Fibroblast of peridontal ligament (primary cell): ENCODE data around the gene ACOT13.
"Not testable (repeated sequence)": the region's sequence is repeated elsewhere in the genome, so short reads cannot be mapped to it uniquely, and the experiment has no call there.

ENCODE experiments used
- DNase-seq: peaks from one replicate; pipeline ENCODE4 v3.0.0-alpha.2; 2010; ENCODE audit errors: extremely low read depth

ACOT13 gene

GRCh38 chr6:24666641-24667377 is at the start of gene ACOT13, which contains the start of gene TDP2:
ACOT13 (plus strand) TSS chr6:24667077; CDS start chr6:24667264, 187 bp downstream.
TDP2 (minus strand) TSS chr6:24666899; CDS start chr6:24666862, 37 bp downstream.
- DNase-seq = peak; percentile 97

DNA sequence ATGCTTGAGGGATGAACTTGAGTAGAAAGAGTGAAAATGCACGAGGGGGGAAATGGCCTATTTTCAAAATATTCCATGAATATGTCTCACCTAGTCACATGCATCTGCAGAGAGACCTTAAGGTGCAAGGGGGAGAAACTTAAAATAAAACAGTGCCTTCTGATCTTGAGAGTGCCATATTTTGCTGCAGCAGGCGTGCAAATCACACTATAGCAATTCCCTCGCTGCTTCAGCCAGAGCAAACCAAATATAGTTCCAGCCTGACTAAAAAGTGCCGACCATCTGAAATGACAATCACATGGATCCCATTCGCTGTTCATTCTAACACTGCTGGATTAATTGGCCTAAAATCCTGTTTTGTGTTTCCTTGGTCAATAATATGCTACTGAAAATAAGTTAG is 47.2 kb upstream of the ACOT13 start:
- no peak for DNase-seq

GRCh38 chr6:24620637-24621036 is 46.2 kb upstream of the ACOT13 start:
- no peak for DNase-seq

DNA sequence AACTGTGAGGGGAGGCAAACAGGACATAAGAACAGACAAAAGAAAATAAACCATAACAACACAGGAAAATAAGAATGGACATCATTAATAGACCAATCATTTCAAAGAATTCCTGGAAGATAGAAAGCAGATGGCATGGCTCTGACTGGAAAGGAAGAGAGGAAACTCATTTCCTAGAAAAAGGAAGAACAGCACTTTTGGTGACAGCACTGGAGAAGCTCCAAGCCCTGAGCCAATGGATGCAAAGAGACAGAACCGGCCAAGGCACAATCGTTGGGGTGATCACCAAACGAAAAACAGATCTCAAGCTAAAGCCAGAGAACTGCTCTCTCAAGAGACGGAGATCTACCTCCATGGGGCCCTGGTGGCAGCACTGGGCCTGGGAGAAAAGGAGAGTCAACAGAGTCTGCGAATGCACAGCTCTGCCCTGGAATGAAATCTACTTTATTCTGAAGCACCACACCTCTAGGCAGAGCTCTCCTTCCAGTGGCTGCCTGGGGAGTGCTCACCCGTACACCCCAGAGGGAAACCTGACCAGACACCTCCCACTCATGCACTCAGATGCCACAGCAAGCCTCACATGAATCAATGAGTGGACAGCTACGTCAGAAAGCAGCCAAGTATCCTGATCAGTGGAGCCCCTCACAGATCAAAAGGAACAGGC is 45.1 kb upstream of the ACOT13 start:
- DNase-seq = no peak

DNA sequence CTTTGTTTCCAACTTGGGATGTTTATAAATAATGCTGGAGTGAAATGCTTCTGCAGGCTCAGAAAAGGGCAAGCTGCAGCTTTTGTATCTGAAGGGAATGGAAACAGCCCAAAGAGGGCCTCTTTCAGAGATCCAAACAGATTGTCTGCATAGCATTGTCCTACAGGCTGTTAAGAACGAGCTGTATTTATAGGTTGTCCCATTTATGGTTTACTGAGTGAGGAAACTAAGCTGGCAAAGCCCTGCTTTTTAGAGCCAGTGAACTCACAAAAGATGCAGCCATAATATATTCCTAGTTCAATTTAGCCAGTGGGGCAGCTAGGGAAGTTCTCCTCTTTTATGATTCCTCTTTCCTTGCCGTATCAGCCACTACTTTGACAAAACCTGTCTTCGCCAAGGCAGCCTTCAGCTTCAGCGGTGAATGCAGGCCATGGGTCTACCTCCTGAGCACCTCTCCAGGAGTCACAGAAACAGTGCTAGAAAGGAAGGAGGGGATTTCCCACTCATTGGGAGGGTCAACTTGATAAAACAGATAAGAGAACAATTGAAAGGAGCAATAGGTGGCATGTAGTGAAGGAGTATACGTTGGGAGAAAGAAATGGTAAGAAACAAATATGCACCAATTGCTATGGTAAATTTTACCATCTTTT is 35.9 kb upstream of the ACOT13 start:
- DNase-seq = no peak

DNA sequence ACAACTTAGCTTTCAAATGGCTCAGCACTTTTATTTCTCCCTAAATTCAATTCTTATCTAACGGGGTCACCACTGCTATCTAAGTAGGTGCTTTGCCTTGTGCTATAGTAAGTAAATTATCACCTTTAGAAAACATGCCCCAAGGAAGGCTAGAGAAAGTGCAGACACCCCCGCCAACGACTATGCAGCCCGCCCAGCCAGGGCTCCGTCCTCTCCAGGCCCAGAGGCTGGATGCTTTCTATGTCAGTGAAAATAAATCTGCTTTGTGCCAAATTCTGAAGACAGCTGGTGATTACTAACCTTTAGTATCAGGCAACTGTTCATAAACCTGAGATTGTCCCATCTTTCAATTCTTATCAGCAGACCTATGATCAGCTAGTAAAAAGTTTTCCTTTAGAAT is 35.2 kb upstream of the ACOT13 start:
- DNase-seq = no peak

DNA sequence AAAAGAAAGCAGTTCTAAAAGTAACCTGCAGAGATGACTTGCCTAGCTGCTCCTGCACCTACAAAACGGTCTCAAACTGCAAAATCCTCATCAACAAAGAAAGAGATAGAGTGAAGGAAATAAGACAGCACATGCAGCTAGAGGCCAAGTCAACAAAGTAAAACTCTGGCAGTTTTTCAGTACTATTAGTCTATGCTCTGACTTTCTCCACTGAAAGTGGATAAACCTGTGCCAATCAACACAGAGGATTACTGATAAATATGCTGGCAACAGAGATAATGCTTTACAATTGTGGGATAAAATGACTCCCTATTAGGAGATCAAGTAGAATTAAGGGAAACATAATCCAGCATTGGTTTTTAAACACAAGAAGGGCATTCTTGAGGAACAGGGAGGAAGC is 34.3 kb upstream of the ACOT13 start:
- DNase-seq = no peak

DNA sequence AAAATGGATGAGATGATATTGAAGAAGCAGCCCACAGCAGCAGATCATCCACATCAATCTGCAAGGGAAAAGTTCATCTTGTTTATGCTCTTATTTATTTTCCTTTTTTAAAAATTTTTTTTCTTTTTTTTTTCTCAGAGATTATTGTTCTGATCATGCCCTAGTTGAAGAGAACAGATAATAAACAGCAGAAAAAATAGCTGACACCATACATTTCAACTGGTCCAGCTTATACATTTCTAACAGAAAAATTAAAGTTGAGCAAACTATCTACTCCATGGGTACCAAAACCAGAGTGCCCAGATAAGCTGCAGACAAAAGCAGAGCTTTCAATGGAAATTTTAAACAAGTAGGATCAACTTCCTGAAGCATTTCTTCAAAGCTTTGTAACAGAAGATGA is 30.2 kb upstream of the ACOT13 start:
- DNase-seq = no peak

DNA sequence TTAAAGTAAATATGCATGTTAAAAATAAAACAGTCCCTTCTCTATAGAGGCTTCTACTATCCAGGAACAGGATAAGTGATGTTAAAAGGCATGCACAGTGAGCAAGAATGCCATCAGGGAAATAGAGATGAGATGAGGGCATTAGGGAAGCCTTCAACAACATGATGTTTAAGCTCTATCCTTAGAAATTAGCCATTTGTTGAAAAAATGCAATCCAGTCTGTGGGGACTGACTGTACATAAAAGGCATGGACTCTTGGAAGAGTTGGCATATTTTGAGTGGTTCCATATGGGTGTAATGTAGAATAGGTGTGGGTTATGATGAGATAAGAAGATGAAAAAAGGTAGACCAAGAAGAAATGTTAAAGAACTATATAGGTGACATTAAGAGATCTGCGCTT is 26.7 kb upstream of the ACOT13 start:
- no peak for DNase-seq

GRCh38 chr6:24640631-24641030 is 26.2 kb upstream of the ACOT13 start:
- not testable (repeated sequence) for DNase-seq

DNA sequence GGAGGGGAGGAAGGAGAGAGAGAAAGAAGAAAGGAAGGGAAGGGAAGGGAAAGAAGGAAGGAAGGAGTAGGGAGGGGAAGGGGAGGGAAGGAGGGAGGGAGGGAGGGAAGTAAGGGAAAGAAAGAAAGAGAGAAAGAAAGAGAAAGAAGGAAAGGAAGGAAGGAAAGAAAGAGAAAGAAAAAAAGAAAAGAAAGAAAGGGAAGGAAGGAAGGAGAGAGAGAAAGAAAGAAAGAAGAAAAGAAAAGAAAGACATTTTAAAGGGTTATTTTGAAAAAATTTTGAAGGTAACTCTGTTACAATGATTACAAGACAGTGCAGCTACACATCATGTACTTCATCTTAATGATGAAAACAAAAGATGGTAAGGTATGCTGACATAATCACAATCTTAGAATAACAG is 24.8 kb upstream of the ACOT13 start:
- DNase-seq = no peak

DNA sequence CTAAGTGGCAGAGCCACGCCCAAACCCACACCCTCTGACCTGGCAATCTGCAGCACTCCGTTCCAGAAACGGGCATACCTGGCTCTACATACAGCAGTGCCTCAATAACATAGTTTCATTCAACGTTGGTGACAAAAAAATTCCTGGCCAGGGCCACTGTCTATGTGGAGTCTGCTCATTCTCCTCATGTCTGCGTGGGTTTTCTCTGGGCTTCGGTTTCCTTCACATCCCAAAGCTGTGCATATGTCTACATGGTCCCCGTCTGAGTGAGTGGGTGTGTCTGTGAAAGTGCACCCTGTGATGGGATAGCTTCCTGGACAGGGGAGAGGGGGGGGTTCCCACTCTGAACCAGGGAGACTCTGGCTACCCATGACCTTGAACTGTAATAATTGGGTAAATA is 23.0 kb upstream of the ACOT13 start:
- DNase-seq = no peak

GRCh38 chr6:24644377-24644776 is 22.5 kb upstream of the ACOT13 start:
- no peak for DNase-seq

GRCh38 chr6:24646771-24647170 is 20.1 kb upstream of the ACOT13 start:
- peak; percentile 11 for DNase-seq

GRCh38 chr6:24648276-24648675 is 18.6 kb upstream of the ACOT13 start:
- DNase-seq = no peak

GRCh38 chr6:24649691-24650090 is 17.2 kb upstream of the ACOT13 start:
- DNase-seq = no peak

DNA sequence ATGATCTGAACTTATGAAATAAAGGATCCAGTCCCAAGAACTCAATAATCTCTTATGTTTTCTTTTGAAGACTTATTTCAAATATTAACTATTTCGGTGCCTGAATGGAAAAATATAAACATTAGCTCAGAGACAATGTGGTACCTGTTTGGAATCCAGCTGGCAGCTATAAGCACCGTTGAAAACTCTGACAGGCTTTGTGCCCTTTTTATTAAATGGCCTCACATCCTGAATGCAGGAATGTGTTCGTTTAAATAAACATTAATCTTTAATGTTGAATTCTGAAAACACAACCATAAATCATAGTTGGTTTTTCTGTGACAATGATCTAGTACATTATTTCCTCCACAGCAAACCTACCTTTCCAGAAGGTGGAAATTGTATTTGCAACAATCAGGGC is 16.5 kb upstream of the ACOT13 start:
- DNase-seq = no peak

DNA sequence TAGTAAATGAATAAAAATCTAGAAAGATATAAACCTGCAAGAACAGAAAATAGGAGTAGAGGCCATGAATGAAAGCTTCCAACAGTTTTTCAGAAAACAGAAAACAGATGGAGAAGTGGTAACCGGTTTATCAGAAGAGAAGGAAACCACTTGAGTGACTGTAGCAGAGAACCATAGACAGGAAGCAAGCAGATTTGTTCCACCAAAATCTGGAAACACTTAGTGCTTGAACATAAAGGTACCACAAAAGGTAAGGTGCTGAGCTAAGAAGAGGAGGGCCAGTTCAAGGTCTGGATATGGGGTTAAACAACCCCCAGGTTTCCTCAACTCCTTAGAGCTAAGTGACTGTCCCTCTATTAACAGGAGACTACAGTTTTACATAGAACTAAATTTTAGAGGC is 11.7 kb upstream of the ACOT13 start:
- DNase-seq = no peak

GRCh38 chr6:24658573-24659560 is 8.0 kb upstream of the ACOT13 start:
- peak; percentile 98 for DNase-seq

- DNase-seq = peak; percentile 76
These were observed 7.3 kb upstream of the ACOT13 start for GRCh38 chr6:24659561-24659960.

DNA sequence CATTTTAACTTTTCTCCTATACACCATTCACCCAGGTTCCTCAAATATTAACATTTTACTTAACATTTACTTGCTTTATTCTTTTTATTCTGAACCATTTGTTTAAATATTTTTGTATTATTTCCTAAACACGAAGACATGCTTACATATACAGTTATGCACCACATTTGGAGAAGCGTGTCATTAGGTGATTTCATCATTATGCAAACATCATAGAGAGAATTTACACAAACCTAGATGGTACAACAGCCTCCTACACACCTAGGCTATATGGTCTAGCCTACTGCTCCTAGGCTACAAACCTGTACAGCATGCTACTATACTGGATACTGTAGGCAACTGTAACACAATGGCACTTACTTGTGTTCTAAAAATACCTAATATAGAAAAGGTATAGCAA is 6.8 kb upstream of the ACOT13 start:
- no peak for DNase-seq

DNA sequence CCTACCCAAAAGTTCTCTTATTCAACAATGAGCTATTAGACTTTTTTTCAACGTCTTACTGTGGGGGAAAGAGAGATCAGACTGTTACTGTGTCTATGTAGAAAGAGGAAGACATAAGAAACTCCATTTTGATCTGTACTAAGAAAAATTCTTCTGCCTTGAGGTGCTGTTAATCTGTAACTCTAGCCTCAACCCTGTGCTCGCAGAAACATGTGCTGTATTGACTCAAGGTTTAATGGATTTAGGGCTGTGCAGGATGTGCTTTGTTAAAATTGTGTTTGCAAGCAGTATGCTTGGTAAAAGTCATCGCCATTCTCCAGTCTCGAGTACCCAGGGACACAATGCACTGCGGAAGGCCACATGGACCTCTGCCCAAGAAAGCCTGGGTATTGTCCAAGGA is 5.1 kb upstream of the ACOT13 start:
- DNase-seq = not testable (repeated sequence)
